GM19043 (cell line): Measurements from ENCODE around the gene SYDE1.

Experiments used
- ATAC-seq: cut with Tn5 transposase; IDR thresholded peaks from one replicate; pipeline ENCODE4 v1.9.1; 2021; ENCODE audit warnings: low read depth; ENCODE audit not compliant: unreplicated experiment

SYDE1 gene

GRCh38 chr19:15159251-15159650 lies 52.0 kb downstream of the SYDE1 start:
- ATAC-seq: no peak

DNA sequence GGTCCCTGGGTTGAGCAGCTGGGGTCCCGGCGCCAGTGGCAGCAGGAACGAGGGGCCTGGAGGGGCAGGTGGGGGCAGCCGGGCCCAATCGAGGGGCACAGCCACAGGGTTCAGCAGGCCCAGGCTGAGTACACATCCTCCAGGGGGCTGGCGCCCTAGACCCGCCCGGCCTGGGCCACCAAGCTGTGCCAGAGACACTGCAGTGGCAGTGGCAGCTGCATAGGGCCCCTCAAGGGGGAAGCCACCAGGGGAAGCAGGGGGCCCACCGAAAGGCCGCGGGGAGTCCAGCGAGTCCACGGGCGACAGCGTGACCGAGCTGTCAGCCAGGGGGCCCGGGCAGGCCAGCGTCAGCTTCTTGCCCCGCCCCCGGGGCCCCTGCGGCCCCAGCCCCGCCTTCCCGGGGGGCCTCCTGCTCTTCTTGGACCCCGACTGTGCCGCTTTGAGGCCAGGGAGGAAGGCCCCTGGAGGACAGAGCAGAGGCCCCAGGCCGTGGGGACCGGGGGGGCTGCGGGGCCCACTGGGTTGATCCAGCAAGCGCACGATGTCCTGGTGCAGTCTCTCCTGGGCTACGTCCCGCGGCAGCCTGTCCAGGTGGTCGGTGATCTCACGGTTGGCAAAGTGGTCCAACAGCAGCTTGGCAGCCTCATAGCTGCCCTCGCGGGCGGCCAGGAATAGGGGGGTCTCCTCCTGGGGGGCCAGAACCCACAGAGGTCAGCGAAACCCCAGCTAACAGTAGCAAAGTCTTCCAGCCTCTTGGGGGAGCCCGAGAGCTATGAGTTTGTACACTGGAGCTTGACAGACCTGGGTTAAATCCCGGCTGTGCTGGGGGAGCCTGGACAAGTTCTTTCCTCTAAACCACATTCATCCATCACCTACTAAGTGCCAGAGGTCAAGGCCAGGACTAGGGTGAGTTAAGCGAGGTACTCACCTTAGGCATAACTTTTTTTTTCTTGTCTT lies 54.1 kb downstream of the SYDE1 start:
- ATAC-seq: no peak
